ENCODE measurements around the gene DNAJC9. TPM values are rescaled to one million over a fixed set of nuclear protein-coding genes. Genes with fewer than 3 reads are reported as not detected.

Gene DNAJC9, protein sequence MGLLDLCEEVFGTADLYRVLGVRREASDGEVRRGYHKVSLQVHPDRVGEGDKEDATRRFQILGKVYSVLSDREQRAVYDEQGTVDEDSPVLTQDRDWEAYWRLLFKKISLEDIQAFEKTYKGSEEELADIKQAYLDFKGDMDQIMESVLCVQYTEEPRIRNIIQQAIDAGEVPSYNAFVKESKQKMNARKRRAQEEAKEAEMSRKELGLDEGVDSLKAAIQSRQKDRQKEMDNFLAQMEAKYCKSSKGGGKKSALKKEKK
- 10 to 100 TPM in 1 of 4 donors, 1 to 10 TPM in 3; 7.2 to 10.0 (median 8.9) TPM for total RNA-seq

DNA sequence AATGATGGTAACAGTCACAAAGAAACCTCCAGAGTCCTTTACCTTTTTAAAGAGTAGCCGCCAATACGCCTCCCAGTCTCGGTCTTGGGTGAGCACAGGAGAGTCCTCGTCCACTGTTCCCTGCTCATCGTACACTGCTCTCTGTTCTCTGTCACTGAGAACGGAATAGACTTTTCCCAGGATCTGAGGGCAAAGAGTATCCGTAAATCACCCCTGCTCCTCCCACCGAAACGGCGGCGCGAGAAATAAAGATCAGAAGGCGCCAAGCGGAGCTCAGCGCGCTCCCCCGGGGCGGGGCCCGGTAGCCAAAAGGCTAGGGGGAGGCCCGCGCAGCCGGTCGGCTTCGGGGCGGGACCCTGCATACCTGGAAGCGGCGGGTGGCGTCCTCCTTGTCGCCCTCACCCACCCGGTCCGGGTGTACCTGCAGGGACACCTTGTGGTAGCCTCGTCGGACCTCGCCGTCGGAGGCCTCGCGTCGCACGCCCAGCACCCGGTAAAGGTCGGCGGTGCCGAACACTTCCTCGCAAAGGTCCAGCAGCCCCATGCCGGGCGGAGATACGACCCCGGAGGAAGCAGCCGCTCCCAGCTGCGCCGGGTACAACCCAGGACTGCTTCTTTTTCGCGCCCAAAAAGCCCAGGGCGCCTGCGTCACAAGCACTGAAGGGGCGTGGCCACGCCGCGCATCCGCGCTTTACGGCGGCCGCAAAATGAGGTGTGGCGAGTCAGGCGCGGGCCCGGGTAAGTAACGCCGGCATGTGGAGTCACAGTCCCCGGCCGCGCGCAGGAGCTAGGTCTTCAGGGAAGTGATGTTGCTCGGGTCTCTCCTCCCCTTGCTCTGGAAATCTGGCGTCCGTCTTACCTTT, at the start of gene DNAJC9:
TSS of gene DNAJC9 (minus strand) at position 610 of the 863 bp plus-strand sequence. CDS start at position 544, 66 bp downstream.
- intact Hi-C loops (cut with DNase I; ENCODE audit: low total_unique reads) (no loop called here), in situ Hi-C loops (cut with MboI; ENCODE audit: low sequenced_read_pairs in 4 of 4) (no loop called here)
- H3K36me3 ChIP-seq: peaks cover 0 to 59% of the 10 kb centered on the region in 2 donors
- no peaks in the 10 kb centered on the region for H3K27me3 ChIP-seq
- H3K4me3 ChIP-seq: peak within 1 kb of the TSS; percentile 81 to 96 (median 86)
- DNase-seq (peak; percentile 88 to 96), ATAC-seq (peak; percentile 91 to 93)
- peak; percentile 86 to 95 for TF ChIP-seq POLR2A (IDR thresholded peaks at IDR 0.05)
- TF ChIP-seq, protein P1, sequence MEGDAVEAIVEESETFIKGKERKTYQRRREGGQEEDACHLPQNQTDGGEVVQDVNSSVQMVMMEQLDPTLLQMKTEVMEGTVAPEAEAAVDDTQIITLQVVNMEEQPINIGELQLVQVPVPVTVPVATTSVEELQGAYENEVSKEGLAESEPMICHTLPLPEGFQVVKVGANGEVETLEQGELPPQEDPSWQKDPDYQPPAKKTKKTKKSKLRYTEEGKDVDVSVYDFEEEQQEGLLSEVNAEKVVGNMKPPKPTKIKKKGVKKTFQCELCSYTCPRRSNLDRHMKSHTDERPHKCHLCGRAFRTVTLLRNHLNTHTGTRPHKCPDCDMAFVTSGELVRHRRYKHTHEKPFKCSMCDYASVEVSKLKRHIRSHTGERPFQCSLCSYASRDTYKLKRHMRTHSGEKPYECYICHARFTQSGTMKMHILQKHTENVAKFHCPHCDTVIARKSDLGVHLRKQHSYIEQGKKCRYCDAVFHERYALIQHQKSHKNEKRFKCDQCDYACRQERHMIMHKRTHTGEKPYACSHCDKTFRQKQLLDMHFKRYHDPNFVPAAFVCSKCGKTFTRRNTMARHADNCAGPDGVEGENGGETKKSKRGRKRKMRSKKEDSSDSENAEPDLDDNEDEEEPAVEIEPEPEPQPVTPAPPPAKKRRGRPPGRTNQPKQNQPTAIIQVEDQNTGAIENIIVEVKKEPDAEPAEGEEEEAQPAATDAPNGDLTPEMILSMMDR (IDR thresholded peaks at IDR 0.05 in 4 of 5, conservative IDR thresholded peaks at IDR 0.05 in 1 of 5): peak in 2 of 5 experiments; percentile 17 to 45
- H3K4me1 ChIP-seq: peaks cover 31 to 36% of the 10 kb centered on the region in 2 donors
- no peaks in the 10 kb centered on the region for H3K9me3 ChIP-seq
- H3K27ac ChIP-seq: peak within 1 kb of the TSS; percentile 83 to 91 (median 87)

DNA sequence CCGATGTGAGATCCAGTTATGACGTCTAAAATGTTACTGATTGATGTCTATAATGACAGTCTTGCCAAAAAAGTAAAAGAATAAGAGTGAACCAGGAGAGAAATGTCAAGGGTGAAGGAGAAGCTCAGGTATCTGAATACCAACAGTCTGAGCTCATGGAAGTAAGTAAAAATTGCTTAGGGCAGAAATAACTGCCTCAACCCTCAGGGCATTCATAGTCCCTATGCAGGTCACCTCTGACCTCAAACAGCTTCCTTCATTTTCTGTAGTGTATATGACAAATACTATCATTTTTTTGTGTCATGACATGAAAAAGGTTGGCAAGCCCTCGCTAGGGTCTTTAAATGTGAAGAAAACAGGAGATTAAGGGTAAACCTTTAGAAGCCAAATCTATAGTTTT, 46.4 kb upstream of the DNAJC9 start:
- DNase-seq (no peak), ATAC-seq (no peak)
- H3K27me3 ChIP-seq: no peaks in the 10 kb centered on the region
- H3K4me3 ChIP-seq: no peak overlapping the region
- H3K36me3 ChIP-seq: no peaks in the 10 kb centered on the region
- TF ChIP-seq, protein P1 (IDR thresholded peaks at IDR 0.05 in 4 of 5, conservative IDR thresholded peaks at IDR 0.05 in 1 of 5): no peak
- TF ChIP-seq POLR2A (IDR thresholded peaks at IDR 0.05): no peak
- H3K9me3 ChIP-seq: no peaks in the 10 kb centered on the region
- intact Hi-C loops (cut with DNase I; ENCODE audit: low total_unique reads) (no loop called here), in situ Hi-C loops (cut with MboI; ENCODE audit: low sequenced_read_pairs in 4 of 4) (no loop called here)
- no peak overlapping the region for H3K27ac ChIP-seq
- no peaks in the 10 kb centered on the region for H3K4me1 ChIP-seq

DNA sequence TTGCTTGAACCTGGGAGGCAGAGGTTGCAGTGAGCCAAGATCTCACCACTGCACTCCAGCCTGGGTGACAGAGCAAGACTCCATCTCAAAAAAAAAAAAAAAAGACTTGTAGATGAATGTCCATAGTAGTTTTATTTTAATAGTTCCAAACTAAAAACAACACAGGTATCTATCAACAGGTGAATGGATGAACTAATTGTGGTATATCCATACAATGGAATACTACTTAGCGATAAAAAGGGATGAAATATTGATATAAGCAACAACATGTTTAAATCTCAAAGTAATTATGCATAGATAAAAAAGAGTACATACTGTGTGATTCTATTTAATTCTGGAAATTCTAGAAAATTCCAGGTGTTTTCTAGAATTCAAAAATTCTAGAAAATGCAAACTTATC, 42.9 kb upstream of the DNAJC9 start:
- in situ Hi-C loops (cut with MboI; ENCODE audit: low sequenced_read_pairs in 4 of 4): no loop called here
- Histone ChIP-seq H3K27ac (no peak overlapping the region), H3K36me3 (no peaks in the 10 kb centered on the region), H3K4me3 (no peak overlapping the region), H3K9me3 (no peaks in the 10 kb centered on the region), H3K27me3 (no peaks in the 10 kb centered on the region), H3K4me1 (no peaks in the 10 kb centered on the region)
- TF ChIP-seq POLR2A (IDR thresholded peaks at IDR 0.05): no peak
- TF ChIP-seq, protein P1 (IDR thresholded peaks at IDR 0.05 in 4 of 5, conservative IDR thresholded peaks at IDR 0.05 in 1 of 5): no peak
- ATAC-seq (no peak), DNase-seq (no peak)
- intact Hi-C loops (cut with DNase I; ENCODE audit: low total_unique reads): no loop called here

DNA sequence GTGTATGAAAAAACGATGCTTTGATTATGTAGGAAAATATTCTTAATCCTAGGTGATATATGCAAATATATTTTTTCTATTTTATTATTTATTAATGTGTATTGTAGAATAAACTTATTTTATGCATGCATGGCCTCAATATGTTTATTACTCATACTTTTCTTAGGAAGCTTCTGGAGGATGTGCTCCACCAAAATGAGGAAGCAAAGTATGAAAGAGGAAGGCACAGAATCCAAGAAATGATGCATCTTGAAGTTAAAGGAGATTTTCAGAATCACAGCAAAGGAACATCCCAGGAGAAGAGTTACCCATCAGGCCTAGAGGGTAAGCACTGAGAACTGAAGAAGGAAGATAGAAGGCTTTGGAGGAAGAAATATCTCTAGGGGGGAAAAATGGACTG, 40.4 kb upstream of the DNAJC9 start:
- TF ChIP-seq, protein P1 (IDR thresholded peaks at IDR 0.05 in 4 of 5, conservative IDR thresholded peaks at IDR 0.05 in 1 of 5): no peak
- TF ChIP-seq POLR2A (IDR thresholded peaks at IDR 0.05): no peak
- intact Hi-C loops (cut with DNase I; ENCODE audit: low total_unique reads): no loop called here
- in situ Hi-C loops (cut with MboI; ENCODE audit: low sequenced_read_pairs in 4 of 4): no loop called here
- Histone ChIP-seq H3K9me3 (no peaks in the 10 kb centered on the region), H3K4me3 (no peak overlapping the region), H3K27me3 (no peaks in the 10 kb centered on the region), H3K27ac (no peak overlapping the region), H3K4me1 (no peaks in the 10 kb centered on the region), H3K36me3 (no peaks in the 10 kb centered on the region)
- no peak for DNase-seq
- ATAC-seq: no peak

Measured in gastrocnemius medialis (tissue), 4 donors.